H1 (cell line): ENCODE results near the gene CYB5R3. TPM values are rescaled to one million over a fixed set of nuclear protein-coding genes. Genes with fewer than 3 reads are reported as not detected.

Source experiments
- CBX5 ChIP-seq: fragments of 300-800, 300-1000 bp; sonication (generic); IDR thresholded peaks from 2 replicates; pipeline ENCODE4 v1.7.1; 2016; ENCODE audit warnings: antibody characterized with exemption, low read length, low read depth
- CHD2 ChIP-seq: IDR thresholded peaks from 2 replicates; pipeline ENCODE4 v1.6.1; 2012; ENCODE audit warnings: low read length, improper control_type of control experiment
- CHD7 ChIP-seq: fragments of 300-600 bp; sonication (generic); IDR thresholded peaks from 2 replicates; pipeline ENCODE4 v1.7.1; 2012; ENCODE audit warnings: low read length, moderate library complexity, mild to moderate bottlenecking, inconsistent platforms; ENCODE audit not compliant: insufficient replicate concordance
- E2F6 ChIP-seq: IDR thresholded peaks from 2 replicates; pipeline ENCODE4 v1.6.1; 2012; ENCODE audit warnings: inconsistent platforms
- GABPA ChIP-seq: IDR thresholded peaks from 2 replicates; pipeline ENCODE4 v1.6.1; 2011; ENCODE audit warnings: mild to moderate bottlenecking, low read length, moderate library complexity, borderline replicate concordance; ENCODE audit not compliant: insufficient read depth
- GTF2F1 ChIP-seq: IDR thresholded peaks from 2 replicates; pipeline ENCODE4 v1.6.1; 2012; ENCODE audit warnings: low read depth, low read length, improper control_type of control experiment, borderline replicate concordance
- KDM4A ChIP-seq: IDR thresholded peaks from one replicate; pipeline ENCODE4 v1.7.1; 2012; ENCODE audit warnings: low read depth, mild to moderate bottlenecking, moderate library complexity, low read length, inconsistent platforms; ENCODE audit not compliant: severe bottlenecking
- RAD21 ChIP-seq, 2 experiments: IDR thresholded peaks in 1 of 2; conservative IDR thresholded peaks in 1 of 2; 2 replicates each; pipeline ENCODE4 v1.6.1; 2011; ENCODE audit warnings: low read depth in 2 of 2, low read length in 2 of 2, improper control_type of control experiment in 1 of 2, inconsistent platforms in 1 of 2, mild to moderate bottlenecking in 1 of 2, moderate library complexity in 1 of 2
- SAP30 ChIP-seq: fragments of 300-600 bp; sonication (generic); IDR thresholded peaks from 2 replicates; pipeline ENCODE4 v1.7.1; 2012; ENCODE audit warnings: low read length, moderate library complexity, mild to moderate bottlenecking, inconsistent platforms; ENCODE audit not compliant: insufficient read depth, insufficient replicate concordance
- polyA plus RNA-seq, 7 experiments: library from polyadenylated mRNA; depleted of rRNA in 3 of 7; stranded (reverse) in 5 of 7; unstranded in 2 of 7; fragments of >200 nt in 5 of 7; fragments of 200-250 nt in 2 of 7; gene quantifications; 1 replicate in 5 of 7; 2 replicates in 1 of 7; 4 replicates in 1 of 7; pipeline versions ENCODE4 v1.2.1 to v1.2.3, GENCODE V29; 2011 to 2013; ENCODE audit warnings: missing spikeins in 2 of 7, mixed read lengths in 2 of 7
- total RNA-seq: library from RNA; stranded (reverse); fragmentation: NEBNext Ultra II Directional; extraction: Animal tissue kit (Norgen Biotek cat#: 25700); gene quantifications from 2 replicates; pipeline ENCODE4 v1.2.1, GENCODE V29; 2021

The CYB5R3 gene
- total and polyA plus RNA-seq, 2 of the 8 experiments (the other 6 are each of a cell fraction or from before 2014, with no cell fraction given): 75.3 to 113 TPM

- no peak for TF ChIP-seq CHD7
- TF ChIP-seq KDM4A: no peak
- TF ChIP-seq CBX5: no peak
- TF ChIP-seq SAP30: no peak
- no peak for TF ChIP-seq E2F6
- TF ChIP-seq CHD2: no peak
- no peak for TF ChIP-seq GABPA
- TF ChIP-seq RAD21 (IDR thresholded peaks at IDR 0.05 in 1 of 2, conservative IDR thresholded peaks at IDR 0.05 in 1 of 2; ENCODE audit: low read depth in 2 of 2, low read length in 2 of 2): no peak
- no peak for TF ChIP-seq GTF2F1
Observed at GRCh38 chr22:42630901-42631602, 18.1 kb downstream of the CYB5R3 start (continued).
